ENCODE results near the gene PACS1. TPM values are rescaled to one million over a fixed set of nuclear protein-coding genes. Genes with fewer than 3 reads are reported as not detected.

PACS1 gene
- total and polyA plus RNA-seq, 8 donors: 50.7 to 57.5 (median 54.9) TPM

DNA sequence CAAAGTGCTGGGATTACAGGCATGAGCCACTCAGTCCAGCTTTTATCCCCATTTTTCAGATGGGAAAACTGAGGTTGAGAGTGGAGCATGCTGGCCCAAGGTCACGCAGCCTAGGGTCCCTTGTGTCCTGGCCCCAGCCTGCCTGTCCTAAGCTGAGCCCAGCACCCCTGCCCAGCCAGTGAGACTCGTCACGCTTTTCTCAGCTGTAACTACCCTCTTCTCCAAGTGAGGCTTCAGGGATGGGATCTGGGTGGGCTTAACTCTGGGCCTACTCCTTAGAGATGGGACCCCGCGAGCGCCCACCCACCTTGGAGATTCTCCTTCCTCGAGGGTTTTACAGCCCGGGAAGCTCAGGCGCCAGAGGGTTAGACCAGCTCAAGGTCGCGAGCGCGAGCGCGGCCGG is 221.2 kb downstream of the PACS1 start:
- Histone ChIP-seq H3K27me3 (peaks cover 19 to 66% of the 10 kb centered on the region in 2 donors), H3K9me3 (no peaks in the 10 kb centered on the region), H3K36me3 (no peaks in the 10 kb centered on the region), H3K4me3 (peak overlapping the region in 1 of 2 donors; percentile 39), H3K27ac (no peak overlapping the region), H3K4me1 (peaks cover 16 to 33% of the 10 kb centered on the region in 2 donors)
- intact Hi-C loops (cut with DNase I): no loop called here
- DNase-seq (no peak), ATAC-seq (no peak)
- TF ChIP-seq, protein P1, sequence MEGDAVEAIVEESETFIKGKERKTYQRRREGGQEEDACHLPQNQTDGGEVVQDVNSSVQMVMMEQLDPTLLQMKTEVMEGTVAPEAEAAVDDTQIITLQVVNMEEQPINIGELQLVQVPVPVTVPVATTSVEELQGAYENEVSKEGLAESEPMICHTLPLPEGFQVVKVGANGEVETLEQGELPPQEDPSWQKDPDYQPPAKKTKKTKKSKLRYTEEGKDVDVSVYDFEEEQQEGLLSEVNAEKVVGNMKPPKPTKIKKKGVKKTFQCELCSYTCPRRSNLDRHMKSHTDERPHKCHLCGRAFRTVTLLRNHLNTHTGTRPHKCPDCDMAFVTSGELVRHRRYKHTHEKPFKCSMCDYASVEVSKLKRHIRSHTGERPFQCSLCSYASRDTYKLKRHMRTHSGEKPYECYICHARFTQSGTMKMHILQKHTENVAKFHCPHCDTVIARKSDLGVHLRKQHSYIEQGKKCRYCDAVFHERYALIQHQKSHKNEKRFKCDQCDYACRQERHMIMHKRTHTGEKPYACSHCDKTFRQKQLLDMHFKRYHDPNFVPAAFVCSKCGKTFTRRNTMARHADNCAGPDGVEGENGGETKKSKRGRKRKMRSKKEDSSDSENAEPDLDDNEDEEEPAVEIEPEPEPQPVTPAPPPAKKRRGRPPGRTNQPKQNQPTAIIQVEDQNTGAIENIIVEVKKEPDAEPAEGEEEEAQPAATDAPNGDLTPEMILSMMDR (IDR thresholded peaks at IDR 0.05): no peak

DNA sequence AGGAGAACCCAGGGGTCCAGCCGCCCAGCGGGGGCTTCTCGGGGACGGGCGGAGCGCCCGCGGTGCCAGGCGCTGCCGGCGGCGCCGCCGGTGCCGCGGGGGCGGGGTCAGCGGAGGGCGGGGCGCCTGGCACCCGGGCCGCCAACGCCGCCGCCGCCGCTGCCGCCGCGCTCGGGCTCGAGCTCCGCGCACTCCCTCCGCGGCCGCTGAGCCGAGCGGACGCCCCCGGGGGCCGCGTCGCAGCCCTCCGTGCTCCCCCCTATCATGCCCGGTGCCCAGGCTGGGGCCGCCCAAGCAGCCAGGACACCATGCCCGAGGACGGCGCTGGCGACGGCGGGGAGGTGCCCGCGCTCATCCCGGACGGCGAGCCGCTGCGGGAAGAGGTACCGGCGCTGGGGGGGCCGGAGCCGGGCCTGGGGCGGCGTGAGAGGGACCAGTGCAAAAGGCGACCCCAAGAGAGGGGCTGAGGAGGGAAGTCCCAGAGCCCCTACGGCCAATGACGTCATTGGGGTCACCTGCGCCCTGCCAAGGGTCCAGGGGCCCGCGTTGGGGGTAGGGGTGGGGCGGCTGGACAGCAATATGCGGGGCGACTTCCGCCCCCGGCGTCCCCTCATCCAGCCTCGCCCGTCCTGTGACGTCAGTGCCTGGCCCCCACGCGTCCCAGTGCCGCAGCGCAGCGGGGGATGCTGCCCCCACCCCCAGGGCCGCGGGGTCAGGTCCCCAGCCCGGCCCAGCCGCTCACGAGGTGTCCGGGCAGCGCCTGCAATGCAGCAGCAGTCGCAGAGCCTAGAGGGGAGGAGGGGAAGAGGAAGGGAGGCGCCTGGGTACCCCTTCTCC is 221.9 kb downstream of the PACS1 start, which contains the start of gene TMEM151A:
Gene TMEM151A, plus strand, starts transcription at position 189 of the 837 bp plus-strand sequence. Its CDS starts 120 bp downstream, at position 309.
- Histone ChIP-seq H3K36me3 (no peaks in the 10 kb centered on the region), H3K27ac (no peak within 1 kb of the TSS), H3K27me3 (peaks cover 19 to 72% of the 10 kb centered on the region in 2 donors), H3K9me3 (no peaks in the 10 kb centered on the region), H3K4me3 (peak within 1 kb of the TSS in 1 of 2 donors; percentile 39), H3K4me1 (peaks cover 16 to 33% of the 10 kb centered on the region in 2 donors)
- ATAC-seq (no peak), DNase-seq (peak in 1 of 4 donors; percentile 85)
- TF ChIP-seq, protein P1 (IDR thresholded peaks at IDR 0.05): no peak
- intact Hi-C loops (cut with DNase I): no loop called here

DNA sequence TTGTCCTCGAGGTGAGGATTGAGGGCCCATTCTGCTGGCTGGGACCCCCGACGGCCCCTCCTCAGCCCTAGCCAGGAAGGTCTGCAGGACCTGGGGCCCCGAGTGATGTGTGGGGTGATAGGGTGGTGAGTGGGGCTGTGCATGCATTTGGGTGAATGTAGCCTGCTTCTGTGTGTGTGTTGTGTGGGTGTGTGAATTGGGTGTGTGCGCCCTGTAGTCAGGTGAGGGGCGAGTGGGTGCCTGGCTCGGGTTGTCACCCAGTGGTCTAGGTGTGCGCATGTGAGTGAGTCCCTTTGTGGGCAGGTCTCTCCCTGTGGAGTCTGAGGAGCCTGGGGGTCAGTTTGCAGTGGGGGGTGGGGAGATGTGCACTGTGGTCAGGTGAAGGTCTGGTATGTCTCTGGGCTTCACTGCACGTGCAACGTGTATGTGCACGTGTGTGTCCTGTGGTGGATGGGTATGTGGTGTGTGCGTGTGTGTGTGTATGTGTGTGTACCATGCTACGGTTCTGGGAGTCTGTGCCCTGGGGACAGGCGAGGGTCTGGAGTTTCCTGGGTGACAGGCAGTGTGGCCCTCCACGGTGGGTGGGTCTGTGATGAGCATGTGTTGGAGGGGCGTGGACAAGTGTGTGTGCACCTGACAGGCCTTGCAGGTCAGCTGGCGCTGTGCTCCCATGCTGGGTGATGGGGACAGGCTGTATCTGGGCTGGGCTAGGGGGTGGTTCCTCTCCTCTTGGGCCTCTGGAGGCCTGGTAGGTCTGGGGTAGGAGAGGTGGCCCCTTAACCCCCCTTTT is 222.7 kb downstream of the PACS1 start:
- DNase-seq (no peak), ATAC-seq (no peak)
- Histone ChIP-seq H3K4me1 (peaks cover 14 to 26% of the 10 kb centered on the region in 2 donors), H3K4me3 (no peak overlapping the region), H3K9me3 (no peaks in the 10 kb centered on the region), H3K27me3 (peaks cover 19 to 79% of the 10 kb centered on the region in 2 donors), H3K36me3 (no peaks in the 10 kb centered on the region), H3K27ac (no peak overlapping the region)
- intact Hi-C loops (cut with DNase I): no loop called here
- TF ChIP-seq, protein P1 (IDR thresholded peaks at IDR 0.05): no peak

DNA sequence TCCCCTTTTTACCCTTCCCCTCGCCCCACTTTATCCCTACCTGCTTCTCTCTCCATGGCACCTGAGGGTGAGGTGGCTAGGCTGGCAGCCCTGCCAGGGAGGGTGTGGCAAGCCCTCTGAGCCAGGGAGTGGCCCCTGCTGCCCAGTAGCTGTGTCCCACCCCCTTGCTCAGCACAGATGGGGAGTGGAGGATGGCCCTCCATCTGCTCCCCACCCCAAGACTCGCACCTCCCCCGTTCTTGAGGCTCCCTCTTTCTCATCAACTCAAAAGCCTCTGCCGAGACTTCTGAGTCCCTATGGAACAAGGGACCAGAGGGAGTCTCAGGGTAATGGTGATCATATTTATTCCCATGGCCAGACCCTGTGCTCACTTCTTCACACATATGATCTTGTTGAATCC is 223.3 kb downstream of the PACS1 start:
- Histone ChIP-seq H3K27me3 (peaks cover 19 to 79% of the 10 kb centered on the region in 2 donors), H3K4me3 (no peak overlapping the region), H3K27ac (no peak overlapping the region), H3K36me3 (no peaks in the 10 kb centered on the region), H3K4me1 (peaks cover 8 to 20% of the 10 kb centered on the region in 2 donors), H3K9me3 (no peaks in the 10 kb centered on the region)
- TF ChIP-seq, protein P1 (IDR thresholded peaks at IDR 0.05): no peak
- intact Hi-C loops (cut with DNase I): no loop called here
- DNase-seq: no peak
- ATAC-seq: no peak
